WTC11 (cell line): ENCODE measurements around the gene AP1S1. TPM values are rescaled to one million over a fixed set of nuclear protein-coding genes. Genes with fewer than 3 reads are reported as not detected.

Source experiments
- ATAC-seq: fragments of 200-7000 bp; cut with Tn5 transposase; 2 replicates; pipeline ENCODE4 v1.10.0; 2021; ENCODE audit warnings: mild to moderate bottlenecking, moderate library complexity
- CTCF ChIA-PET: fragments of 300-600 bp; sonication (Branson Sonifier 250); formaldehyde crosslinking; loops from one replicate; lab custom pipeline; 2021; ENCODE audit warnings: antibody characterized with exemption; lab: Charles Lee
- POLR2A ChIA-PET: fragments of 350-600 bp; sonication (Branson Sonifier 250); formaldehyde crosslinking; loops from one replicate; lab custom pipeline; 2021; ENCODE audit warnings: antibody characterized with exemption; lab: Charles Lee
- DNase-seq: peaks from one replicate; pipeline ENCODE4 v3.0.0; 2021; ENCODE audit warnings: low spot score
- H3K27ac Mint-ChIP-seq: 2 replicates; pipeline ENCODE4 v1.8.0; 2021; ENCODE audit warnings: mixed read lengths
- H3K27me3 Mint-ChIP-seq: 2 replicates; pipeline ENCODE4 v1.8.0; 2021; ENCODE audit warnings: low read depth, mild to moderate bottlenecking, moderate library complexity, mixed read lengths
- H3K36me3 Mint-ChIP-seq: 2 replicates; pipeline ENCODE4 v1.8.0; 2021; ENCODE audit warnings: mixed read lengths
- H3K4me1 Mint-ChIP-seq: 2 replicates; pipeline ENCODE4 v1.8.0; 2022; ENCODE audit warnings: mixed read lengths
- H3K4me3 Mint-ChIP-seq: 2 replicates; pipeline ENCODE4 v1.8.0; 2021; ENCODE audit warnings: mild to moderate bottlenecking, moderate library complexity, mixed read lengths
- H3K9me3 Mint-ChIP-seq: 2 replicates; pipeline ENCODE4 v1.8.0; 2021; ENCODE audit warnings: mixed read lengths
- AR ChIP-seq: fragments of 250-450 bp; sonication (Bioruptor Pico); IDR thresholded peaks from 2 replicates; pipeline ENCODE4 v1.9.0; 2021; ENCODE audit warnings: mild to moderate bottlenecking
- ATF3 ChIP-seq: sonication (generic); formaldehyde crosslinking; conservative IDR thresholded peaks from 2 replicates; pipeline ENCODE4 v1.8.1; 2022; ENCODE audit warnings: mild to moderate bottlenecking, missing genetic modification reagents
- CTCF ChIP-seq: fragments of 200-600 bp; IDR thresholded peaks from 2 replicates; pipeline ENCODE4 v1.8.0; 2022; ENCODE audit warnings: antibody characterized with exemption
- ELF4 ChIP-seq: sonication (generic); formaldehyde crosslinking; IDR thresholded peaks from 2 replicates; pipeline ENCODE4 v1.8.1; 2022; ENCODE audit warnings: low read depth, mild to moderate bottlenecking, moderate library complexity, missing genetic modification reagents
- FOXJ3 ChIP-seq: sonication (generic); formaldehyde crosslinking; IDR thresholded peaks from 2 replicates; pipeline ENCODE4 v1.9.0; 2021; ENCODE audit warnings: missing genetic modification reagents, mild to moderate bottlenecking, borderline replicate concordance
- FOXP1 ChIP-seq: sonication (generic); formaldehyde crosslinking; IDR thresholded peaks from 2 replicates; pipeline ENCODE4 v1.8.0; 2022; ENCODE audit warnings: missing genetic modification reagents, mild to moderate bottlenecking, moderate library complexity, borderline replicate concordance
- GTF2I ChIP-seq: fragments of 250-450 bp; sonication (Bioruptor Pico); conservative IDR thresholded peaks from 2 replicates; pipeline ENCODE4 v1.4.0; 2021; ENCODE audit warnings: mild to moderate bottlenecking
- NFATC4 ChIP-seq: fragments of 250-450 bp; sonication (Bioruptor Pico); IDR thresholded peaks from 2 replicates; pipeline ENCODE4 v1.9.0; 2021; ENCODE audit warnings: mild to moderate bottlenecking
- SMAD3 ChIP-seq: sonication (generic); formaldehyde crosslinking; IDR thresholded peaks from 2 replicates; pipeline ENCODE4 v1.8.0; 2022; ENCODE audit warnings: missing genetic modification reagents, mild to moderate bottlenecking, borderline replicate concordance
- SP1 ChIP-seq: sonication (generic); formaldehyde crosslinking; conservative IDR thresholded peaks from 2 replicates; pipeline ENCODE4 v1.8.1; 2022; ENCODE audit warnings: missing genetic modification reagents
- ZNF317 ChIP-seq: sonication (generic); formaldehyde crosslinking; IDR thresholded peaks from 2 replicates; pipeline ENCODE4 v1.8.1; 2023; ENCODE audit warnings: low read depth, mild to moderate bottlenecking, moderate library complexity, missing genetic modification reagents, borderline replicate concordance
- ZNF423 ChIP-seq: fragments of 250-450 bp; sonication (Bioruptor Pico); IDR thresholded peaks from 2 replicates; pipeline ENCODE4 v2.1.2; 2022; ENCODE audit warnings: mild to moderate bottlenecking, moderate library complexity
- total RNA-seq: library from RNA; stranded (reverse); gene quantifications from 3 replicates; pipeline ENCODE4 v1.2.3, GENCODE V29; 2021
- TF ChIP-seq, protein P1 (sequence below): sonication (generic); formaldehyde crosslinking; IDR thresholded peaks from 2 replicates; pipeline ENCODE4 v1.8.0; 2022; ENCODE audit warnings: mild to moderate bottlenecking, missing genetic modification reagents
- TF ChIP-seq, protein P2 (sequence below): sonication (generic); formaldehyde crosslinking; IDR thresholded peaks from 2 replicates; pipeline ENCODE4 v1.8.0; 2023; ENCODE audit warnings: missing genetic modification reagents, mild to moderate bottlenecking, borderline replicate concordance
- TF ChIP-seq, protein P3 (sequence below): fragments of 250-450 bp; sonication (Bioruptor Pico); IDR thresholded peaks from 2 replicates; pipeline ENCODE4 v1.9.0; 2021; ENCODE audit warnings: mild to moderate bottlenecking

The AP1S1 gene
- total RNA-seq, 1 experiment from 2014 or later = 60.7 TPM

GRCh38 chr7:101169110-101169837, 15.0 kb downstream of the AP1S1 start:
- Mint-ChIP-seq H3K27ac (no peak overlapping the region), H3K27me3 (peaks cover 98% of the 10 kb centered on the region), H3K4me3 (peak overlapping the region; percentile 74), H3K36me3 (no peaks in the 10 kb centered on the region), H3K4me1 (peaks cover 72% of the 10 kb centered on the region), H3K9me3 (no peaks in the 10 kb centered on the region)
- CTCF ChIA-PET = interaction anchor here (0.6 to 9.0 kb wide), 11 partner anchors 13 to 276 kb away, joined by 3 to 103 read pairs (median 4); partner anchors contain the start of gene ZNHIT1
- no peak for ATAC-seq
- no peak for DNase-seq
- TF ChIP-seq SMAD3 (CRISPR knock-in tag) = no peak
- TF ChIP-seq AR (CRISPR knock-in tag) = no peak
- TF ChIP-seq, protein P1, sequence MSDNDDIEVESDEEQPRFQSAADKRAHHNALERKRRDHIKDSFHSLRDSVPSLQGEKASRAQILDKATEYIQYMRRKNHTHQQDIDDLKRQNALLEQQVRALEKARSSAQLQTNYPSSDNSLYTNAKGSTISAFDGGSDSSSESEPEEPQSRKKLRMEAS (CRISPR knock-in tag) = no peak
- TF ChIP-seq FOXP1 (CRISPR knock-in tag) = no peak
- no peak for TF ChIP-seq CTCF
- TF ChIP-seq FOXJ3 (CRISPR knock-in tag) = no peak
- TF ChIP-seq ZNF317 (CRISPR knock-in tag) = no peak
- TF ChIP-seq ZNF423 (CRISPR knock-in tag) = no peak
- TF ChIP-seq NFATC4 (CRISPR knock-in tag) = no peak
- no peak for TF ChIP-seq ATF3 (CRISPR knock-in tag)
- TF ChIP-seq GTF2I (CRISPR knock-in tag) = no peak
- TF ChIP-seq, protein P2, sequence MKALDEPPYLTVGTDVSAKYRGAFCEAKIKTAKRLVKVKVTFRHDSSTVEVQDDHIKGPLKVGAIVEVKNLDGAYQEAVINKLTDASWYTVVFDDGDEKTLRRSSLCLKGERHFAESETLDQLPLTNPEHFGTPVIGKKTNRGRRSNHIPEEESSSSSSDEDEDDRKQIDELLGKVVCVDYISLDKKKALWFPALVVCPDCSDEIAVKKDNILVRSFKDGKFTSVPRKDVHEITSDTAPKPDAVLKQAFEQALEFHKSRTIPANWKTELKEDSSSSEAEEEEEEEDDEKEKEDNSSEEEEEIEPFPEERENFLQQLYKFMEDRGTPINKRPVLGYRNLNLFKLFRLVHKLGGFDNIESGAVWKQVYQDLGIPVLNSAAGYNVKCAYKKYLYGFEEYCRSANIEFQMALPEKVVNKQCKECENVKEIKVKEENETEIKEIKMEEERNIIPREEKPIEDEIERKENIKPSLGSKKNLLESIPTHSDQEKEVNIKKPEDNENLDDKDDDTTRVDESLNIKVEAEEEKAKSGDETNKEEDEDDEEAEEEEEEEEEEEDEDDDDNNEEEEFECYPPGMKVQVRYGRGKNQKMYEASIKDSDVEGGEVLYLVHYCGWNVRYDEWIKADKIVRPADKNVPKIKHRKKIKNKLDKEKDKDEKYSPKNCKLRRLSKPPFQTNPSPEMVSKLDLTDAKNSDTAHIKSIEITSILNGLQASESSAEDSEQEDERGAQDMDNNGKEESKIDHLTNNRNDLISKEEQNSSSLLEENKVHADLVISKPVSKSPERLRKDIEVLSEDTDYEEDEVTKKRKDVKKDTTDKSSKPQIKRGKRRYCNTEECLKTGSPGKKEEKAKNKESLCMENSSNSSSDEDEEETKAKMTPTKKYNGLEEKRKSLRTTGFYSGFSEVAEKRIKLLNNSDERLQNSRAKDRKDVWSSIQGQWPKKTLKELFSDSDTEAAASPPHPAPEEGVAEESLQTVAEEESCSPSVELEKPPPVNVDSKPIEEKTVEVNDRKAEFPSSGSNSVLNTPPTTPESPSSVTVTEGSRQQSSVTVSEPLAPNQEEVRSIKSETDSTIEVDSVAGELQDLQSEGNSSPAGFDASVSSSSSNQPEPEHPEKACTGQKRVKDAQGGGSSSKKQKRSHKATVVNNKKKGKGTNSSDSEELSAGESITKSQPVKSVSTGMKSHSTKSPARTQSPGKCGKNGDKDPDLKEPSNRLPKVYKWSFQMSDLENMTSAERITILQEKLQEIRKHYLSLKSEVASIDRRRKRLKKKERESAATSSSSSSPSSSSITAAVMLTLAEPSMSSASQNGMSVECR (CRISPR knock-in tag) = no peak
- TF ChIP-seq, protein P3, sequence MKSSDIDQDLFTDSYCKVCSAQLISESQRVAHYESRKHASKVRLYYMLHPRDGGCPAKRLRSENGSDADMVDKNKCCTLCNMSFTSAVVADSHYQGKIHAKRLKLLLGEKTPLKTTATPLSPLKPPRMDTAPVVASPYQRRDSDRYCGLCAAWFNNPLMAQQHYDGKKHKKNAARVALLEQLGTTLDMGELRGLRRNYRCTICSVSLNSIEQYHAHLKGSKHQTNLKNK = no peak
- TF ChIP-seq SP1 (CRISPR knock-in tag) = no peak
- TF ChIP-seq ELF4 (CRISPR knock-in tag) = no peak
- POLR2A ChIA-PET = no interaction called here
